Fibroblast of skin of left quadriceps (primary cell): ENCODE data around the gene LHCGR.

Source experiments
- DNase-seq, 2 experiments: peaks; one replicate each; pipeline ENCODE4 v3.0.0-alpha.2; 2013; ENCODE audit warnings: low read depth in 2 of 2

LHCGR gene

GRCh38 chr2:48755473-48755872 lies at the start of gene LHCGR:
Gene LHCGR, minus strand, starts transcription at chr2:48755724. Its CDS starts 53 bp downstream, at chr2:48755671.
- DNase-seq, result no peak

GRCh38 chr2:48799601-48800000 lies 44.1 kb upstream of the LHCGR start:
- DNase-seq, result no peak

GRCh38 chr2:48795065-48795464 lies 39.5 kb upstream of the LHCGR start:
- no peak for DNase-seq

GRCh38 chr2:48793671-48794070 lies 38.1 kb upstream of the LHCGR start:
- DNase-seq, result no peak

- DNase-seq, result no peak
Measured at GRCh38 chr2:48792030-48792429, 36.5 kb upstream of the LHCGR start.

GRCh38 chr2:48790407-48791170 lies 35.1 kb upstream of the LHCGR start:
- DNase-seq, result no peak

GRCh38 chr2:48787580-48787979 lies 32.1 kb upstream of the LHCGR start:
- no peak for DNase-seq

GRCh38 chr2:48781366-48781765 lies 25.8 kb upstream of the LHCGR start:
- DNase-seq, result peak in 1 of 2 experiments; percentile 5

GRCh38 chr2:48779019-48779716 lies 23.6 kb upstream of the LHCGR start:
- DNase-seq, result no peak

- DNase-seq, result no peak
Measured at GRCh38 chr2:48774251-48774650, 18.7 kb upstream of the LHCGR start.

- DNase-seq, result no peak
Measured at GRCh38 chr2:48771241-48772014, 15.9 kb upstream of the LHCGR start.

- no peak for DNase-seq
Measured at GRCh38 chr2:48770181-48770580, 14.7 kb upstream of the LHCGR start.

- no peak for DNase-seq
Measured at GRCh38 chr2:48768669-48769068, 13.1 kb upstream of the LHCGR start.

GRCh38 chr2:48767330-48767729 lies 11.8 kb upstream of the LHCGR start:
- no peak for DNase-seq

- no peak for DNase-seq
Measured at GRCh38 chr2:48760826-48761225, 5.3 kb upstream of the LHCGR start.

- no peak for DNase-seq
Measured at GRCh38 chr2:48759682-48760081, 4.2 kb upstream of the LHCGR start.

- DNase-seq, result no peak
Measured at GRCh38 chr2:48756289-48756688, 765 bp upstream of the LHCGR start.

- DNase-seq, result no peak
Measured at GRCh38 chr2:48754874-48755273, 650 bp downstream of the LHCGR start.

GRCh38 chr2:48753228-48753627 lies 2.3 kb downstream of the LHCGR start:
- DNase-seq, result no peak

GRCh38 chr2:48750128-48750739 lies 5.3 kb downstream of the LHCGR start:
- no peak for DNase-seq

GRCh38 chr2:48749291-48750127 lies 6.0 kb downstream of the LHCGR start:
- no peak for DNase-seq
